ENCODE results near the gene SAMD3. TPM values are rescaled to one million over a fixed set of nuclear protein-coding genes. Genes with fewer than 3 reads are reported as not detected.

Gene SAMD3
- total and polyA plus RNA-seq, 2 of the 4 experiments (the other 2 are of a cell fraction) = 3.0 to 3.9 TPM

- TF ChIP-seq BHLHE40 (IDR thresholded peaks at IDR 0.05; ENCODE audit: low read depth, low read length) (no peak), FOS (IDR thresholded peaks at IDR 0.05; ENCODE audit: low read depth, low read length) (no peak), SMC3 (IDR thresholded peaks at IDR 0.05; ENCODE audit: low read depth, low read length) (no peak), NFE2L2 (IDR thresholded peaks at IDR 0.05; ENCODE audit: low read depth, low read length) (no peak), RFX5 (IDR thresholded peaks at IDR 0.05; ENCODE audit: low read depth, low read length) (no peak), CTCF (conservative IDR thresholded peaks at IDR 0.05; ENCODE audit: low read depth, low read length) (no peak), MXI1 (IDR thresholded peaks at IDR 0.05; ENCODE audit: borderline replicate concordance, low read depth, low read length) (no peak), POLR2A (IDR thresholded peaks at IDR 0.05; ENCODE audit: low read depth, low read length) (no peak), CHD1 (IDR thresholded peaks at IDR 0.05; ENCODE audit: low read depth, low read length) (no peak), RCOR1 (IDR thresholded peaks at IDR 0.05; ENCODE audit: insufficient replicate concordance, low read length) (no peak)
- DNase-seq (no peak), ATAC-seq (ENCODE audit: low read depth) (no peak)
- no peak overlapping the region for H3K14ac ChIP-seq (replicated peaks; ENCODE audit: low read depth, low read length)
- no peaks in the 10 kb centered on the region for H4K20me1 ChIP-seq (ENCODE audit: insufficient read depth, low read length)
- no peak overlapping the region for H3K56ac ChIP-seq (ENCODE audit: extremely low read depth, insufficient read depth, low read length)
- no peak overlapping the region for H2BK5ac ChIP-seq (ENCODE audit: low read depth, low read length, poor library complexity, severe bottlenecking)
- no CpG with 5 or more reads among the region's 1 CpG for WGBS, 2 experiments (ENCODE audit: extremely low coverage in 2 of 2, insufficient read length in 1 of 2)
- H3K9me1 ChIP-seq (ENCODE audit: insufficient read depth, low read length) = no peaks in the 10 kb centered on the region
- H3K27me3 ChIP-seq (ENCODE audit: control insufficient read depth, insufficient read depth, low read length) = no peaks in the 10 kb centered on the region
- no peak overlapping the region for H3K23ac ChIP-seq (ENCODE audit: low read depth, low read length)
- no peak overlapping the region for H3K4ac ChIP-seq (ENCODE audit: low read depth, low read length)
- dilution Hi-C loops (cut with HindIII; ENCODE audit: low sequenced_read_pairs, unreplicated experiment) (no loop called here), intact Hi-C loops (cut with micrococcal nuclease) (no loop called here), in situ Hi-C loops (cut with MboI; ENCODE audit: low sequenced_read_pairs) (no loop called here)
- H3K9me3 ChIP-seq (ENCODE audit: control insufficient read depth, insufficient read depth, low read length) = no peaks in the 10 kb centered on the region
- H3K18ac ChIP-seq (ENCODE audit: low read depth, low read length) = no peak overlapping the region
- no peak overlapping the region for H3K4me3 ChIP-seq (ENCODE audit: insufficient read depth, low read depth, low read length)
- H2AFZ ChIP-seq (replicated peaks; ENCODE audit: low read length, poor library complexity) = no peak overlapping the region
- H3K4me1 ChIP-seq (ENCODE audit: control insufficient read depth, insufficient read depth, low read length) = no peaks in the 10 kb centered on the region
- H2BK20ac ChIP-seq (ENCODE audit: low read depth, low read length) = no peak overlapping the region
- H3K4me2 ChIP-seq (ENCODE audit: low read depth, low read length) = no peak overlapping the region
- no peak overlapping the region for H2BK15ac ChIP-seq (ENCODE audit: low read depth, low read length)
- no peak overlapping the region for H2AK9ac ChIP-seq (replicated peaks; ENCODE audit: low read depth, low read length, poor library complexity)
- no peak overlapping the region for H4K8ac ChIP-seq (ENCODE audit: low read depth in 2 of 2, low read length in 2 of 2)
- no peaks in the 10 kb centered on the region for H3K36me3 ChIP-seq (ENCODE audit: control insufficient read depth, insufficient read depth, low read length)
- H4K91ac ChIP-seq (ENCODE audit: insufficient read depth, low read depth, low read length) = no peak overlapping the region
- no peak overlapping the region for H3K9ac ChIP-seq (ENCODE audit: low read depth, low read length)
- no TSS peak for BruUV-seq (replicated peaks)
- H4K5ac ChIP-seq (ENCODE audit: low read depth, low read length) = no peak overlapping the region
- H2AK5ac ChIP-seq (ENCODE audit: low read depth, low read length) = no peak overlapping the region
- ChIA-PET POLR2A (ENCODE audit: unreplicated experiment) (no interaction called here), CTCF (no interaction called here)
- H2BK120ac ChIP-seq (ENCODE audit: low read depth, low read length) = no peak overlapping the region
- H3K79me1 ChIP-seq (ENCODE audit: low read depth in 1 of 2, low read length in 2 of 2) = no peaks in the 10 kb centered on the region
- no peak overlapping the region for H3K27ac ChIP-seq (ENCODE audit: insufficient read depth, low read length)
These were observed 36.4 kb upstream of the SAMD3 start for GRCh38 chr6:130259140-130259539.
